Measurements from ENCODE around the gene DSG1. TPM values are rescaled to one million over a fixed set of nuclear protein-coding genes. Genes with fewer than 3 reads are reported as not detected.

The DSG1 gene
- polyA plus RNA-seq, 1 donor from 2014 or later, result not detected

DNA sequence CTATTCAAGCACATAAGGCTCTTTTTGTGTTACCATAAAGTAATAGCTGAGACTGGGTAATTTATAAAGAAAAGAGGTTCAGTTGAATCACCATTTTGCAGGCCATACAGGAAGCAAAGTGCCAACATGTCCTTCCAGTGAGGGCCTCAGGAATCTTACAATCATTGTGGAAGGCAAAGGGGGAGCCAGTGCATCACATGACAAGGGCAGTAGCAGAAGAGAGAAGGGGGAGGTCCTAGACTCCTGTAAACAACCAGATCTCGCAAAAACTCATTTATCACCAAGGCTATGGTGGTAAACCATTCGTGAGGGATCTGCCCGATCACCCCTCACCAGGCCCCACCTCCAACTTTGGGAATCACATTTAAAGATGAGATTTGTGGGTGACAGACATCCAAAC is 75.3 kb downstream of the DSG1 start:
- Histone ChIP-seq H3K27ac (ENCODE audit: low read length) (no peak overlapping the region), H2AFZ (ENCODE audit: low read depth, low read length) (no peak overlapping the region), H4K20me1 (ENCODE audit: insufficient read depth) (no peaks in the 10 kb centered on the region), H3F3A (ENCODE audit: insufficient read depth, low read length, poor library complexity, severe bottlenecking) (no peaks in the 10 kb centered on the region), H3K79me2 (replicated peaks; ENCODE audit: insufficient read depth, low read length) (no peaks in the 10 kb centered on the region), H3K4me2 (ENCODE audit: low read length) (no peak overlapping the region), H3K27me3 (ENCODE audit: insufficient read depth, low read depth, low read length) (no peaks in the 10 kb centered on the region), H3K4me3 (ENCODE audit: low read length) (no peak overlapping the region), H3K9ac (ENCODE audit: low read length) (no peak overlapping the region), H3K9me3 (ENCODE audit: low read length) (no peaks in the 10 kb centered on the region), H3K36me3 (ENCODE audit: insufficient read depth, low read length) (no peaks in the 10 kb centered on the region), H3K9me2 (ENCODE audit: insufficient read depth, low read length) (no peaks in the 10 kb centered on the region)
- TF ChIP-seq SMC3 (conservative IDR thresholded peaks at IDR 0.05; ENCODE audit: poor library complexity) (no peak), MXI1 (conservative IDR thresholded peaks at IDR 0.05; ENCODE audit: poor library complexity, severe bottlenecking) (no peak), POLR2AphosphoS5 (IDR thresholded peaks at IDR 0.05) (no peak)

DNA sequence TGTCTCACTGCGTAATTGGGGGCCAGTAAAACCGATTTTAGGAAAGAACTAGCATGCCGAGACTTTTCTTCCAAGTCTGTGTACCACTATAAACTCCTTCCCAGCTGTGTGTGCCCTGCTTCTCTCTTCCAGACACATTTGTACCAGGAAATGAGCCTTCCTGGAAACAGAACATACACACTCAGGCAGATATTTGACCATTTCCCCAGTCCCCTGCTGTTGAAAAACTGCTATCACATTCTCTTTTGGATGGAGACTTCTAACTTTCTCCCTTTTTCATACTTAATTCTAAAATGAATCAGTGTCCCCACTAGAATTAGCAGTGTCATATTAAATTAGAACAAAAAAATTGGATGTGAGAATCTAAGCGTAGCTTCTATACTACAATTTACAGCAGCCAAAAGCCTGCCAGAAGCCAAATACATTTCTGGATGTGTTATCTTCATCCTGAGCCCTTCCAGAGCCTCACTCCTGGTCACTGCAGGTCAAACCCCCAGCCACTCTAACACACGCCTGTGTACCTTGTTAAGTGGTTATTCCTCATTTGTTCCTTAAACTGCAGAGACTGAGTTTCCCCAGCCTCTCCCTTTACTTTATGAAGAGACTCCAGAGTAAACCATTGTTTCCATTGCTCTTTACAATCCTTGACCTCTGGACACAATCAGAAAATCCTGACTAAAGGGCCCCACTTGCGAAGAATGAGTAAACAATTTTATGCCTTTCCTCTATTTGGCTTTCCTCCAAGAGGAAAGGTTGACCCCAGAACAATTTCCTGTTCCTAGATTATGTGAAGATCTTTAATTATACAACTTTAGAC is 79.0 kb downstream of the DSG1 start:
- Histone ChIP-seq H2AFZ (ENCODE audit: low read depth, low read length) (no peak overlapping the region), H3F3A (ENCODE audit: insufficient read depth, low read length, poor library complexity, severe bottlenecking) (no peaks in the 10 kb centered on the region), H3K79me2 (replicated peaks; ENCODE audit: insufficient read depth, low read length) (no peaks in the 10 kb centered on the region), H3K4me3 (ENCODE audit: low read length) (no peak overlapping the region), H4K20me1 (ENCODE audit: insufficient read depth) (no peaks in the 10 kb centered on the region), H3K4me2 (ENCODE audit: low read length) (no peak overlapping the region), H3K27me3 (ENCODE audit: insufficient read depth, low read depth, low read length) (no peaks in the 10 kb centered on the region), H3K36me3 (ENCODE audit: insufficient read depth, low read length) (no peaks in the 10 kb centered on the region), H3K9me2 (ENCODE audit: insufficient read depth, low read length) (no peaks in the 10 kb centered on the region), H3K27ac (ENCODE audit: low read length) (no peak overlapping the region), H3K9ac (ENCODE audit: low read length) (no peak overlapping the region), H3K9me3 (ENCODE audit: low read length) (no peaks in the 10 kb centered on the region)
- TF ChIP-seq EZH2 (IDR thresholded peaks at IDR 0.05; ENCODE audit: borderline replicate concordance, insufficient read depth, low read length, poor library complexity, severe bottlenecking), result no peak
- TF ChIP-seq POLR2AphosphoS5 (IDR thresholded peaks at IDR 0.05), result no peak
- no peak for TF ChIP-seq MXI1 (conservative IDR thresholded peaks at IDR 0.05; ENCODE audit: poor library complexity, severe bottlenecking)
- TF ChIP-seq TAF1 (IDR thresholded peaks at IDR 0.05; ENCODE audit: low read depth), result no peak
- no peak for TF ChIP-seq RAD21 (conservative IDR thresholded peaks at IDR 0.05)
- TF ChIP-seq, protein P1, sequence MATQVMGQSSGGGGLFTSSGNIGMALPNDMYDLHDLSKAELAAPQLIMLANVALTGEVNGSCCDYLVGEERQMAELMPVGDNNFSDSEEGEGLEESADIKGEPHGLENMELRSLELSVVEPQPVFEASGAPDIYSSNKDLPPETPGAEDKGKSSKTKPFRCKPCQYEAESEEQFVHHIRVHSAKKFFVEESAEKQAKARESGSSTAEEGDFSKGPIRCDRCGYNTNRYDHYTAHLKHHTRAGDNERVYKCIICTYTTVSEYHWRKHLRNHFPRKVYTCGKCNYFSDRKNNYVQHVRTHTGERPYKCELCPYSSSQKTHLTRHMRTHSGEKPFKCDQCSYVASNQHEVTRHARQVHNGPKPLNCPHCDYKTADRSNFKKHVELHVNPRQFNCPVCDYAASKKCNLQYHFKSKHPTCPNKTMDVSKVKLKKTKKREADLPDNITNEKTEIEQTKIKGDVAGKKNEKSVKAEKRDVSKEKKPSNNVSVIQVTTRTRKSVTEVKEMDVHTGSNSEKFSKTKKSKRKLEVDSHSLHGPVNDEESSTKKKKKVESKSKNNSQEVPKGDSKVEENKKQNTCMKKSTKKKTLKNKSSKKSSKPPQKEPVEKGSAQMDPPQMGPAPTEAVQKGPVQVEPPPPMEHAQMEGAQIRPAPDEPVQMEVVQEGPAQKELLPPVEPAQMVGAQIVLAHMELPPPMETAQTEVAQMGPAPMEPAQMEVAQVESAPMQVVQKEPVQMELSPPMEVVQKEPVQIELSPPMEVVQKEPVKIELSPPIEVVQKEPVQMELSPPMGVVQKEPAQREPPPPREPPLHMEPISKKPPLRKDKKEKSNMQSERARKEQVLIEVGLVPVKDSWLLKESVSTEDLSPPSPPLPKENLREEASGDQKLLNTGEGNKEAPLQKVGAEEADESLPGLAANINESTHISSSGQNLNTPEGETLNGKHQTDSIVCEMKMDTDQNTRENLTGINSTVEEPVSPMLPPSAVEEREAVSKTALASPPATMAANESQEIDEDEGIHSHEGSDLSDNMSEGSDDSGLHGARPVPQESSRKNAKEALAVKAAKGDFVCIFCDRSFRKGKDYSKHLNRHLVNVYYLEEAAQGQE (IDR thresholded peaks at IDR 0.05; ENCODE audit: borderline replicate concordance), result no peak
- no peak for TF ChIP-seq SMC3 (conservative IDR thresholded peaks at IDR 0.05; ENCODE audit: poor library complexity)
- TF ChIP-seq, protein P2, sequence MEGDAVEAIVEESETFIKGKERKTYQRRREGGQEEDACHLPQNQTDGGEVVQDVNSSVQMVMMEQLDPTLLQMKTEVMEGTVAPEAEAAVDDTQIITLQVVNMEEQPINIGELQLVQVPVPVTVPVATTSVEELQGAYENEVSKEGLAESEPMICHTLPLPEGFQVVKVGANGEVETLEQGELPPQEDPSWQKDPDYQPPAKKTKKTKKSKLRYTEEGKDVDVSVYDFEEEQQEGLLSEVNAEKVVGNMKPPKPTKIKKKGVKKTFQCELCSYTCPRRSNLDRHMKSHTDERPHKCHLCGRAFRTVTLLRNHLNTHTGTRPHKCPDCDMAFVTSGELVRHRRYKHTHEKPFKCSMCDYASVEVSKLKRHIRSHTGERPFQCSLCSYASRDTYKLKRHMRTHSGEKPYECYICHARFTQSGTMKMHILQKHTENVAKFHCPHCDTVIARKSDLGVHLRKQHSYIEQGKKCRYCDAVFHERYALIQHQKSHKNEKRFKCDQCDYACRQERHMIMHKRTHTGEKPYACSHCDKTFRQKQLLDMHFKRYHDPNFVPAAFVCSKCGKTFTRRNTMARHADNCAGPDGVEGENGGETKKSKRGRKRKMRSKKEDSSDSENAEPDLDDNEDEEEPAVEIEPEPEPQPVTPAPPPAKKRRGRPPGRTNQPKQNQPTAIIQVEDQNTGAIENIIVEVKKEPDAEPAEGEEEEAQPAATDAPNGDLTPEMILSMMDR (IDR thresholded peaks at IDR 0.05; ENCODE audit: poor library complexity, severe bottlenecking), result no peak
- no peak for TF ChIP-seq EP300 (conservative IDR thresholded peaks at IDR 0.05; ENCODE audit: poor library complexity, severe bottlenecking)
